ENCODE results near the gene ADAM33. TPM values are rescaled to one million over a fixed set of nuclear protein-coding genes. Genes with fewer than 3 reads are reported as not detected.

ADAM33 gene
- total and polyA plus RNA-seq, 2 of the 8 experiments (the other 6 are each of a cell fraction or from before 2014, with no cell fraction given), result 4.2 to 6.0 TPM

GRCh38 chr20:3633913-3634478, 47.8 kb downstream of the ADAM33 start:
- no peaks in the 10 kb centered on the region for H3K36me3 ChIP-seq (ENCODE audit: control insufficient read depth in 2 of 4, insufficient read depth in 4 of 4, low read length in 3 of 4)
- no peak overlapping the region for H3K23ac ChIP-seq (ENCODE audit: insufficient read length)
- H3K79me1 ChIP-seq (ENCODE audit: low read depth, low read length), result no peaks in the 10 kb centered on the region
- no peak for TF ChIP-seq RAD21 (IDR thresholded peaks at IDR 0.05 in 1 of 2, conservative IDR thresholded peaks at IDR 0.05 in 1 of 2; ENCODE audit: low read depth in 2 of 2, low read length in 2 of 2)
- TF ChIP-seq NANOG (IDR thresholded peaks at IDR 0.05; ENCODE audit: insufficient read depth, low read depth, low read length, poor library complexity, severe bottlenecking), result no peak
- no peak for TF ChIP-seq PHF8 (conservative IDR thresholded peaks at IDR 0.05; ENCODE audit: low read depth, low read length)
- TF ChIP-seq CHD2 (IDR thresholded peaks at IDR 0.05; ENCODE audit: low read length), result no peak
- TF ChIP-seq MAFK (IDR thresholded peaks at IDR 0.05; ENCODE audit: low read depth, low read length), result no peak
- no peak for TF ChIP-seq GABPA (IDR thresholded peaks at IDR 0.05; ENCODE audit: borderline replicate concordance, insufficient read depth, low read length)
- no peak for TF ChIP-seq CTBP2 (IDR thresholded peaks at IDR 0.05; ENCODE audit: borderline replicate concordance, insufficient read depth, insufficient read length, low read length)
- no peak overlapping the region for H4K8ac ChIP-seq (ENCODE audit: extremely low read depth, insufficient read depth, low read length)
- H3K27ac ChIP-seq (ENCODE audit: low read depth, low read length), result no peak overlapping the region
- no peaks in the 10 kb centered on the region for H3K79me2 ChIP-seq (ENCODE audit: control insufficient read depth in 1 of 2, insufficient read depth in 2 of 2, low read length in 2 of 2)
- H3K9me3 ChIP-seq (ENCODE audit: insufficient read depth in 2 of 2, low read depth in 1 of 2, low read length in 1 of 2), result no peaks in the 10 kb centered on the region
- H3K23me2 ChIP-seq (ENCODE audit: low read depth, low read length), result no peaks in the 10 kb centered on the region
- H2AK5ac ChIP-seq (ENCODE audit: low read depth, low read length), result no peak overlapping the region
- WGBS, 2 experiments (ENCODE audit: extremely low coverage in 1 of 2, insufficient coverage in 1 of 2, insufficient read length in 1 of 2, insufficient replicate concordance in 2 of 2, low coverage in 1 of 2, low lambda C conversion rate in 2 of 2, missing lambda C conversion rate in 1 of 2), result 87% methylated on average over 6 of the region's 6 CpGs; no CpG with 5 or more reads in 1 of the 2 experiments
- no peak overlapping the region for H3K4ac ChIP-seq (replicated peaks; ENCODE audit: insufficient read length, low read depth, low read length)
- no peaks in the 10 kb centered on the region for H3K27me3 ChIP-seq (replicated peaks in 1 of 4; ENCODE audit: control insufficient read depth in 3 of 4, extremely low read depth in 1 of 4, insufficient read depth in 3 of 4, low read length in 3 of 4)
- H3K18ac ChIP-seq (ENCODE audit: extremely low read depth, low read length), result no peak overlapping the region
- H2BK15ac ChIP-seq (ENCODE audit: low read length), result no peak overlapping the region
- FAIRE-seq (no peak), DNase-seq (ENCODE audit: low read depth in 1 of 2, low spot score in 2 of 2) (no peak)
- no peak overlapping the region for H3K4me3 ChIP-seq (ENCODE audit: extremely low read depth in 1 of 4, insufficient read depth in 2 of 4, low read depth in 3 of 4, low read length in 4 of 4)
- no peak overlapping the region for H3K9ac ChIP-seq (replicated peaks in 1 of 4; ENCODE audit: extremely low read depth in 1 of 4, low read depth in 3 of 4, low read length in 3 of 4)
- H2AFZ ChIP-seq (ENCODE audit: low read length), result no peak overlapping the region
- H4K20me1 ChIP-seq (replicated peaks in 1 of 2; ENCODE audit: control insufficient read depth in 1 of 2, insufficient read depth in 2 of 2, low read length in 2 of 2), result no peaks in the 10 kb centered on the region
- ChIA-PET CTCF (ENCODE audit: partially characterized antibody) (interaction anchor here (0.6 to 1.4 kb wide), 7 partner anchors 16 to 252 kb away, joined by 3 to 5 read pairs (median 4); no protein-coding TSS in a partner anchor), POLR2A (ENCODE audit: partially characterized antibody) (no interaction called here)
- no peak overlapping the region for H4K91ac ChIP-seq (replicated peaks; ENCODE audit: insufficient read length, low read length)
- no peak overlapping the region for H3K56ac ChIP-seq (replicated peaks; ENCODE audit: insufficient read length, low read depth, low read length)
- no peak overlapping the region for H2BK120ac ChIP-seq (replicated peaks; ENCODE audit: low read depth, low read length)
- H3K14ac ChIP-seq (ENCODE audit: insufficient read length), result no peak overlapping the region
- H4K5ac ChIP-seq (ENCODE audit: insufficient read length, low read depth, low read length), result no peak overlapping the region
- peaks cover 0 to 6% (median 0%) of the 10 kb centered on the region in 4 experiments; a peak in 2 of 7 replicates for H3K4me1 ChIP-seq (replicated peaks in 1 of 4; ENCODE audit: control insufficient read depth in 3 of 4, insufficient read depth in 4 of 4, low read length in 3 of 4)
- H3K4me2 ChIP-seq (ENCODE audit: insufficient read depth in 1 of 2, low read depth in 2 of 2, low read length in 2 of 2), result no peak overlapping the region
- H2BK12ac ChIP-seq (ENCODE audit: low read depth, low read length), result no peak overlapping the region
- no peak overlapping the region for H2BK5ac ChIP-seq (ENCODE audit: low read depth, low read length)
- H2BK20ac ChIP-seq (ENCODE audit: low read length), result no peak overlapping the region

All from H1 (cell line).